ENCODE measurements around the gene POU2F2. TPM values are rescaled to one million over a fixed set of nuclear protein-coding genes. Genes with fewer than 3 reads are reported as not detected.

The POU2F2 gene
- total and polyA plus RNA-seq, 11 donors = 0.16 to 10.1 (median 0.61) TPM

DNA sequence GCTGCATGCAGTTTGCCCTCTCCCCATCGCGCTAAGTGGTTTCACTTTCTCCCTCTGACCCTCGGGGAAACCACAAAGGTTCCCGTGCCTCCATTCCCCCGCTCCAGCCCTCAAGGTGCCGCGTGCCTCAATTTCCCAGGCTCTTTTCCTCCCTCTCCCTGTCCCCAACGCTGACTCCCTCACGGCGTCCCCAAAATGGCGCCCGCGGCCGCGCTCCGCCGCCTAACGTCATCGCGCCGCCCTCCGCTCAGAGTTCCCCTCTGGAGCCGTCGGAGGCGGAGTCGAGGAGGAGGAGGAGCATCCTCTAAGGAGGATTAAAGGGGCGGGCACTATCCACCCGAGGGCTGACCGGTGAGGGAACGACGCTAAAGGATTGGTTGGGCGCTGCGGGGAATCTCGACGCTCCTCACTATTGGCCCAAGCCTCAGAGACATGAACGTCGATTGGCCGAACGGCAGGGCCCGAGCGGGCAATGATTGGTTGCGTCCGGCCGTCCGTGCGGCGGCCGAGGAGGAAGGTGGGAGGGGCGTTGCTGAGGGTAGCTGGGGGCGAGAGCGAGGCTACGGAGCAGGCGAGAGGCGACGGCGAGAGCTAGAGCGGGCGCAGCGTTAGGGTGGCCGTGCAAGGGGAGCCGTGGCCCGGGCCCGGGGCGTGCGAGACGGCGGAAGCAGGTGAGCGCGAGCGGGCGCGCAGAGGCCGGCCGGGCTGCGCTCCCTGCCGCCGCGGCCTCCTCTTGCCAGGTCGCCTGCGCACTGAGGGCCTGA, 56.4 kb downstream of the POU2F2 start, which contains the start of gene ZNF574:
ZNF574 (plus strand) TSS at position 551 of the 764 bp plus-strand sequence. CDS start 2,441 bp downstream, outside the sequence.
- WGBS, 4 donors = 0 to 1% (median 0%) methylated on average over 58 to 80 of the region's 80 CpGs
- intact Hi-C loops (cut with DNase I) = loop anchor here in 3 of 10 donors (1.0 to 5.0 kb wide), 5 partner anchors 37 to 193 kb away; partner anchors contain the start of genes ARHGEF1 (in 1 of the 3), ATP1A3 (in 1 of the 3) and RABAC1 (in 1 of the 3)
- peak; percentile 98 to 100 (median 99) for ATAC-seq
- H3K27me3 ChIP-seq = no peaks in the 10 kb centered on the region
- H3K4me1 ChIP-seq = peaks cover 0 to 26% (median 17%) of the 10 kb centered on the region in 12 donors
- peak in 1 of 2 donors; percentile 74 for TF ChIP-seq POLR2A (IDR thresholded peaks at IDR 0.05)
- TF ChIP-seq, protein P1, sequence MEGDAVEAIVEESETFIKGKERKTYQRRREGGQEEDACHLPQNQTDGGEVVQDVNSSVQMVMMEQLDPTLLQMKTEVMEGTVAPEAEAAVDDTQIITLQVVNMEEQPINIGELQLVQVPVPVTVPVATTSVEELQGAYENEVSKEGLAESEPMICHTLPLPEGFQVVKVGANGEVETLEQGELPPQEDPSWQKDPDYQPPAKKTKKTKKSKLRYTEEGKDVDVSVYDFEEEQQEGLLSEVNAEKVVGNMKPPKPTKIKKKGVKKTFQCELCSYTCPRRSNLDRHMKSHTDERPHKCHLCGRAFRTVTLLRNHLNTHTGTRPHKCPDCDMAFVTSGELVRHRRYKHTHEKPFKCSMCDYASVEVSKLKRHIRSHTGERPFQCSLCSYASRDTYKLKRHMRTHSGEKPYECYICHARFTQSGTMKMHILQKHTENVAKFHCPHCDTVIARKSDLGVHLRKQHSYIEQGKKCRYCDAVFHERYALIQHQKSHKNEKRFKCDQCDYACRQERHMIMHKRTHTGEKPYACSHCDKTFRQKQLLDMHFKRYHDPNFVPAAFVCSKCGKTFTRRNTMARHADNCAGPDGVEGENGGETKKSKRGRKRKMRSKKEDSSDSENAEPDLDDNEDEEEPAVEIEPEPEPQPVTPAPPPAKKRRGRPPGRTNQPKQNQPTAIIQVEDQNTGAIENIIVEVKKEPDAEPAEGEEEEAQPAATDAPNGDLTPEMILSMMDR (IDR thresholded peaks at IDR 0.05) = no peak
- peak within 1 kb of the TSS; percentile 62 to 96 (median 86) for H3K4me3 ChIP-seq
- peak; percentile 98 to 99 (median 99) for DNase-seq
- H3K27ac ChIP-seq = peak within 1 kb of the TSS; percentile 89 to 99 (median 94)
- no peaks in the 10 kb centered on the region for H3K9me3 ChIP-seq
- H3K36me3 ChIP-seq = peaks cover 2 to 28% (median 24%) of the 10 kb centered on the region in 9 donors

DNA sequence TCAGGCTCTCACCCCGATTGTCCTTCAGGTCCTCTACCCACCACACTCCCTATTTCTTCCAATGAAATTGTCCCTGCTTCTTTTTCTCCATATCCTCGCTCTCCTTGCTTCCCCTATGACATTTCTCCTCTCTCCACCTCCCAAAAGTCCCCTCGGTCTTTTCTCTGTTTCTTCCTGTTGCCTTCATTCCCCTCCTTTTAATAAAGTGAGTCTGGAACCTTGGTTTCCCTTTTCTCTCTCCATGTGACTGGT, 57.0 kb downstream of the POU2F2 start:
- intact Hi-C loops (cut with DNase I) = loop anchor here in 3 of 10 donors (1.0 to 5.0 kb wide), 5 partner anchors 37 to 193 kb away; partner anchors contain the start of genes ARHGEF1 (in 1 of the 3), ATP1A3 (in 1 of the 3) and RABAC1 (in 1 of the 3)
- Histone ChIP-seq H3K36me3 (peaks cover 2 to 23% (median 19%) of the 10 kb centered on the region in 9 donors), H3K27me3 (peaks cover 0 to 1% (median 0%) of the 10 kb centered on the region in 9 donors), H3K9me3 (no peaks in the 10 kb centered on the region), H3K27ac (peak overlapping the region; percentile 89 to 99 (median 94)), H3K4me1 (peaks cover 0 to 26% (median 17%) of the 10 kb centered on the region in 12 donors), H3K4me3 (peak overlapping the region; percentile 41 to 96 (median 74))
- ATAC-seq (peak in 2 of 4 donors; percentile 0 to 1), DNase-seq (no peak)
- 4 to 13% (median 6%) methylated on average over 3 of the region's 3 CpGs for WGBS, 4 donors
- TF ChIP-seq, protein P1 (IDR thresholded peaks at IDR 0.05) = no peak
- no peak for TF ChIP-seq POLR2A (IDR thresholded peaks at IDR 0.05)

DNA sequence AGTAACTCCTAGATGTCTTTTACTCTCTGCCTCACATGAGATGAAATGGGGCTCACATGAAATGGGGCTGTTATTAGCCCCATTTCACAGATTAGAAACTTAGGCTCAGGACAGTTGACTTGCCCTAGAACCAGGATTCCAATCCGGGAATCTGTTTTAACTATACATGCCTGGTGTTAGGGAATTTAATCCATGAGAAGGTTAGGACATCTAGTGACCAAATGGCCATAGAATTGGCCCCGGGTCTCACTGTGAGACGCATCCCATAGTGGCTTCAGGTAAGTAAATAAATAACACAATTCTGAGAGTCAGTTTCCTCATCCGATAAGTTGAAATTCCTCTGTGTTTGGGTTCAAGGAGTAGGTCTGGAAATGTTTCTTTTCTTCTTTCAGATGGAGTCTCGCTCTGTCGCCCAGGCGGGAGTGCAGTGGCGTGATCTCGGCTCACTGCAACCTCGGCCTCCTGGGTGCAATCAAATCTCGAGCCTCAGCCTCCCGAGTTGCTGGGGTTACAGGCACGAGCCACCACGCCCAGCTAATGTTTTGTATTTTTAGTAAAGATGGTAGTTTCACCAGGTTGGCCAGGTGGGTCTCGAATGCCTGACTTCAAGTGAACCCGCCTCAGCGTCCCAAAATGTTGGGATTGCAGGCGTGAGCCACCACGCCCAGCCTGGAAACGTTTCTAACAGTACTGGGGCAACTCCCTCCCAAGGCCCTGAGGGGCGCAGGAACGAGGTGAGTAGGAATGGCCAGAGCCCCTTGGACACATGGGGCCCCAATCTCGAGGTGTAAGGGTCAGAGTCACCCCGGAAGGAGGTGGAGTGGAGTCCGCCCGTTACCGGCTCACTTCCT, 57.5 kb downstream of the POU2F2 start:
- ATAC-seq = peak in 1 of 4 donors; percentile 4
- 68 to 69% (median 69%) methylated on average over 27 of the region's 27 CpGs for WGBS, 4 donors
- intact Hi-C loops (cut with DNase I) = loop anchor here in 3 of 10 donors (1.0 to 5.0 kb wide), 5 partner anchors 36 to 192 kb away; partner anchors contain the start of genes ARHGEF1 (in 1 of the 3), ATP1A3 (in 1 of the 3) and RABAC1 (in 1 of the 3)

More for the DNA sequence above, 57.5 kb downstream of the POU2F2 start:
- H3K4me1 ChIP-seq = peaks cover 0 to 32% (median 17%) of the 10 kb centered on the region in 12 donors
- no peaks in the 10 kb centered on the region for H3K9me3 ChIP-seq
- TF ChIP-seq POLR2A (IDR thresholded peaks at IDR 0.05) = no peak
- TF ChIP-seq, protein P1 (IDR thresholded peaks at IDR 0.05) = no peak
- peak overlapping the region; percentile 89 to 99 (median 94) for H3K27ac ChIP-seq
- peak overlapping the region; percentile 41 to 96 (median 74) for H3K4me3 ChIP-seq
- H3K27me3 ChIP-seq = peaks cover 0 to 7% (median 2%) of the 10 kb centered on the region in 9 donors
- peak in 1 of 5 donors; percentile 42 for DNase-seq
- peaks cover 0 to 17% (median 13%) of the 10 kb centered on the region in 9 donors for H3K36me3 ChIP-seq
